Mesothelial cell of epicardium (in vitro differentiated cells): ENCODE results near the gene MYOCD. TPM values are rescaled to one million over a fixed set of nuclear protein-coding genes. Genes with fewer than 3 reads are reported as not detected.

Experiments
- DNase-seq, 2 experiments: peaks; one replicate each; pipeline ENCODE4 v3.0.0; 2021; ENCODE audit warnings: low spot score in 2 of 2; ENCODE audit not compliant: unreplicated experiment in 2 of 2
- H3K27ac Mint-ChIP-seq: 2 replicates; pipeline ENCODE4 v1.8.0; 2021; ENCODE audit warnings: mixed read lengths
- H3K27me3 Mint-ChIP-seq: 2 replicates; pipeline ENCODE4 v1.8.0; 2021; ENCODE audit warnings: low read depth, mixed read lengths
- H3K36me3 Mint-ChIP-seq: 2 replicates; pipeline ENCODE4 v1.8.0; 2021; ENCODE audit warnings: mixed read lengths
- H3K4me1 Mint-ChIP-seq: 2 replicates; pipeline ENCODE4 v1.8.0; 2021; ENCODE audit warnings: mixed read lengths
- H3K4me3 Mint-ChIP-seq: 2 replicates; pipeline ENCODE4 v1.8.0; 2021; ENCODE audit warnings: mild to moderate bottlenecking, moderate library complexity, mixed read lengths
- H3K9me3 Mint-ChIP-seq: 2 replicates; pipeline ENCODE4 v1.8.0; 2021; ENCODE audit warnings: mixed read lengths
- total RNA-seq: library from RNA; stranded (reverse); gene quantifications from 3 replicates; pipeline ENCODE4 v1.2.1, GENCODE V29; 2021
- TF ChIP-seq, protein P1 (sequence below): fragments of 200-600 bp; sonication (generic); IDR thresholded peaks from one replicate; pipeline ENCODE4 v1.5.0; 2021; ENCODE audit warnings: antibody characterized with exemption; ENCODE audit not compliant: unreplicated experiment

The MYOCD gene
- total RNA-seq, 1 donor from 2014 or later: 10.3 TPM

DNA sequence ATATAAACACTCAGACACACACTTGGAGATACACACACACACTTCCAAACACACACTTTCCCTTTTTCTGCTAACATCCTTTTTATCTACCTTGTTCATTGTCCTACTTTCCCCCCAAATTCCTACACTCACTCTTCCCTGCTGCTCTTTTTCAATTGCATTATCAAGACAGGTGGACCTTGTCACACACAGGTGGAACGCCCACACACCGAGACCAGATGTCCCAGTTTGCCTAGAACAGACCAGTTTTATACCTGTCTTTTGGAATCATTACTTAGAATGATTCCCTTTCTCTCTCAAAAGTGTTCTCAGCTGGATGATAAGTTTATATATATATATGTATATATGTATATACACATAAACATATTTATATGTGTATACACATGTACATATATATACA is 72.9 kb downstream of the MYOCD start:
- Mint-ChIP-seq H3K9me3 (no peaks in the 10 kb centered on the region), H3K4me1 (peaks cover 53% of the 10 kb centered on the region)
- DNase-seq: no peak

DNA sequence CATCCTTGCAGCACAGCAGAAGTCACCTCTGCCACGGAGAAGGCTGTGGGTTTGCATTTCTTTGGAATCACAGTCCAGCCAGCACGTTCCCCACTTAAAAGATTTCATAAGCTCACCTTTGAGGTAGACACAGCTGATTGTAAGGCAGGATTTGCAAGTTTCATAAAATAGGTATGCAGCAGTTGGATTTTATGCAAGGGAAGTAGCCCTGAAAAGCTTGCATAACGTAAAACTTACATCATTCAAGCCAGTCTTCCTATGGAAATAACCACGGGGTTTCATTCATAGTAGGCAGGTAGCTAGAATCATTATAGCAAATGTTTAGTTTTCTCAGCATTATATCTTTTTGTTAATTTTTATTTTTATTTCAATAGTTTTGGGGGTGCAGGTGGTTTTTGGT is 73.8 kb downstream of the MYOCD start:
- no peak for DNase-seq
- no peaks in the 10 kb centered on the region for H3K9me3 Mint-ChIP-seq
- peaks cover 50% of the 10 kb centered on the region for H3K4me1 Mint-ChIP-seq
- H3K27me3 Mint-ChIP-seq: no peaks in the 10 kb centered on the region
- TF ChIP-seq, protein P1, sequence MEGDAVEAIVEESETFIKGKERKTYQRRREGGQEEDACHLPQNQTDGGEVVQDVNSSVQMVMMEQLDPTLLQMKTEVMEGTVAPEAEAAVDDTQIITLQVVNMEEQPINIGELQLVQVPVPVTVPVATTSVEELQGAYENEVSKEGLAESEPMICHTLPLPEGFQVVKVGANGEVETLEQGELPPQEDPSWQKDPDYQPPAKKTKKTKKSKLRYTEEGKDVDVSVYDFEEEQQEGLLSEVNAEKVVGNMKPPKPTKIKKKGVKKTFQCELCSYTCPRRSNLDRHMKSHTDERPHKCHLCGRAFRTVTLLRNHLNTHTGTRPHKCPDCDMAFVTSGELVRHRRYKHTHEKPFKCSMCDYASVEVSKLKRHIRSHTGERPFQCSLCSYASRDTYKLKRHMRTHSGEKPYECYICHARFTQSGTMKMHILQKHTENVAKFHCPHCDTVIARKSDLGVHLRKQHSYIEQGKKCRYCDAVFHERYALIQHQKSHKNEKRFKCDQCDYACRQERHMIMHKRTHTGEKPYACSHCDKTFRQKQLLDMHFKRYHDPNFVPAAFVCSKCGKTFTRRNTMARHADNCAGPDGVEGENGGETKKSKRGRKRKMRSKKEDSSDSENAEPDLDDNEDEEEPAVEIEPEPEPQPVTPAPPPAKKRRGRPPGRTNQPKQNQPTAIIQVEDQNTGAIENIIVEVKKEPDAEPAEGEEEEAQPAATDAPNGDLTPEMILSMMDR: no peak
- no peak overlapping the region for H3K4me3 Mint-ChIP-seq
- no peak overlapping the region for H3K27ac Mint-ChIP-seq
- no peaks in the 10 kb centered on the region for H3K36me3 Mint-ChIP-seq

More for the DNA sequence above, 72.9 kb downstream of the MYOCD start:
- Mint-ChIP-seq H3K27me3 (no peaks in the 10 kb centered on the region), H3K4me3 (no peak overlapping the region), H3K27ac (no peak overlapping the region), H3K36me3 (no peaks in the 10 kb centered on the region)
- TF ChIP-seq, protein P1: no peak

DNA sequence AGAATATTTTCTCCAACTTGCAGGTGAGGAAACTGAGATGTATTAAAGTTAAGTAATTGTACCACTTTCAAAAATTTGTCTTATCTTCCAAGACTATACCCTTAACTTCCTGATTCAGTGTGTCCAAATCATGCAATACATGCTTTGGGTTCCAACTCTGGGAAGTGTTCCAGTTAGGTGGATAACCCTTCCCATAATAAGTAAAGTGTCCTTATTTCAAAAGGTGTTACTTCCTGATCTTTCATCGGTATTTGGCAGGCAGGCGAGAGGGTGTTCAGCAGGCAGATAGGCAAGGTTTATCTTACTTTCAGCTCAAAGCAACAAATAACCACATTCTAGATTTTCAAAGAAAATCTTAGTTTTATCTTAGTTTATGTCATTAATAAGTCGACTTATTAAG is 77.4 kb downstream of the MYOCD start:
- Mint-ChIP-seq H3K36me3 (no peaks in the 10 kb centered on the region), H3K27ac (no peak overlapping the region), H3K4me3 (no peak overlapping the region), H3K9me3 (no peaks in the 10 kb centered on the region), H3K27me3 (no peaks in the 10 kb centered on the region), H3K4me1 (peaks cover 25% of the 10 kb centered on the region)
- no peak for DNase-seq
- TF ChIP-seq, protein P1: no peak

DNA sequence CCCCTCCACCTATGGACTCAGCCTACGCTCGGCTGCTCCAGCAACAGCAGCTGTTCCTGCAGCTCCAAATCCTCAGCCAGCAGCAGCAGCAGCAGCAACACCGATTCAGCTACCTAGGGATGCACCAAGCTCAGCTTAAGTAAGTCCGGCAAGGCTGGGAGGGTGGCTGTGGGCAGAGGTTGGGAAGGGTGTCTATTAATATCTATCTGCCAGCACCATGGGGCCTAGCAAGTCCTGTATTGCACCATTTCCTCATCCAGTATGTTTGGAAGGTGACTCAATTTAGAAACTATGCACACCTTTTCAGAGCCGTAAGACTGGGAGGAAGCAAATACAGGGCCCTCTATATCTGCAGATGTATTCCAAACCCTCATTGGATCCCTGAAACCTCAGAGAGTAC is 78.6 kb downstream of the MYOCD start:
- no peaks in the 10 kb centered on the region for H3K36me3 Mint-ChIP-seq
- no peaks in the 10 kb centered on the region for H3K27me3 Mint-ChIP-seq
- TF ChIP-seq, protein P1: no peak
- no peaks in the 10 kb centered on the region for H3K9me3 Mint-ChIP-seq
- peaks cover 15% of the 10 kb centered on the region for H3K4me1 Mint-ChIP-seq
- no peak overlapping the region for H3K4me3 Mint-ChIP-seq
- no peak for DNase-seq
- H3K27ac Mint-ChIP-seq: no peak overlapping the region

DNA sequence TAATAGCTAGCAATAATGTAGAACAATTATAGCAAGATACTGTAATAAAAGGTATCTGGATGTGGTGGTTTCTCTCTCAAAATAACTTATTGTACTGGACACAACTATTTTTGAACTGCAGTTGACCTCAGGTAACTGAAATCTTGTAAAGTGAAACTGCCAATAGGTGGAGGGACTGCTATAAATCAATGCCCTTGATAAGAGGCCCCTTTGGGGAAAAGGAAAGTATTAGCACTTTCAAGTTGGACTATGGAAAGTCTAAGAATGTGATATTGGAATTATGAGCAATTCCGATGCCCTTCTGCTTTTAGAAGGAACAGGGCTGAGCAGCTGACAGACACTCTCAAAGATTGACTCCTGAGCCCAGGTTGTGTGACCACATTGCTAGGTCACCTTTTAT is 79.1 kb downstream of the MYOCD start:
- no peak for DNase-seq
- TF ChIP-seq, protein P1: no peak
- H3K4me1 Mint-ChIP-seq: peaks cover 15% of the 10 kb centered on the region
- no peak overlapping the region for H3K27ac Mint-ChIP-seq
- H3K27me3 Mint-ChIP-seq: no peaks in the 10 kb centered on the region
- H3K36me3 Mint-ChIP-seq: no peaks in the 10 kb centered on the region
- H3K4me3 Mint-ChIP-seq: no peak overlapping the region
- no peaks in the 10 kb centered on the region for H3K9me3 Mint-ChIP-seq

DNA sequence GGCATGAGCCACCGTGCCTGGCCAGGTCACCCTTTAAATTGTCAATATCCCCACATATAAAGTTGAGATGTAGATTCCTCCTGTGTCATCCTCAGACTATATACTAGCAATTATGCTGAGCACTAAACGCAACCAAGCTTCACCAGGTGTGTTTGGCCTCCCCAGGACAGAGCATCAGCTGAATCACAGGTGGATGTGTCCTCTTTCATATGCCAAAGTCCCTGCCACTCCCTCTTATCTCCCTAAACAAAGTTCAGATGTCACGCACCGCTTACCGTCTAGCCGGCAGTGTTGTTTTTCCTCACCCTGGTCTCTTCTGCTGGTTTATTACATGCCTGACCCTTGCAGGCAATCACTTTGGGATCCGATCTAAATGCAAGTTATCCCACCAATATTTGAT is 79.8 kb downstream of the MYOCD start:
- Mint-ChIP-seq H3K27ac (no peak overlapping the region), H3K36me3 (no peaks in the 10 kb centered on the region), H3K4me3 (no peak overlapping the region), H3K9me3 (no peaks in the 10 kb centered on the region), H3K4me1 (peaks cover 15% of the 10 kb centered on the region), H3K27me3 (no peaks in the 10 kb centered on the region)
- TF ChIP-seq, protein P1: no peak
- DNase-seq: no peak
